ENCODE measurements around the gene PRCD. TPM values are rescaled to one million over a fixed set of nuclear protein-coding genes. Genes with fewer than 3 reads are reported as not detected.

Gene PRCD
- total RNA-seq, 2 experiments from 2014 or later = not detected

- Histone ChIP-seq H3K27me3 (ENCODE audit: control insufficient read depth in 1 of 2, insufficient read depth in 2 of 2, low read length in 2 of 2) (peaks cover 25 to 43% of the 10 kb centered on the region in 2 experiments), H3K9me3 (ENCODE audit: control insufficient read depth in 1 of 2, insufficient read depth in 1 of 2, low read length in 2 of 2) (peaks cover 0 to 13% of the 10 kb centered on the region in 2 experiments), H3K4me1 (ENCODE audit: insufficient read depth, low read length) (peaks cover 14% of the 10 kb centered on the region), H3K36me3 (ENCODE audit: insufficient read depth, low read length) (no peaks in the 10 kb centered on the region), H3K27ac (ENCODE audit: low read depth in 1 of 2, low read length in 2 of 2) (no peak within 1 kb of the TSS), H3K4me3 (ENCODE audit: low read length) (no peak within 1 kb of the TSS)
- peaks cover 6% of the 10 kb centered on the region for H3K4me1 Mint-ChIP-seq (ENCODE audit: low read depth)
- intact Hi-C loops (cut with DNase I, micrococcal nuclease) = no loop called here
- no peaks in the 10 kb centered on the region for H3K36me3 Mint-ChIP-seq (ENCODE audit: low read depth)
- ATAC-seq (ENCODE audit: poor library complexity) = peak; percentile 60
- H3K4me3 Mint-ChIP-seq = no peak within 1 kb of the TSS
- H3K27me3 Mint-ChIP-seq = peaks cover 57% of the 10 kb centered on the region
- no peak for TF ChIP-seq CTCF (IDR thresholded peaks at IDR 0.05)
- H3K9me3 Mint-ChIP-seq = no peaks in the 10 kb centered on the region
- CTCF ChIA-PET = interaction anchor here (1.2 kb wide), 1 partner anchor 15 kb away, joined by 3 read pairs; no protein-coding TSS in a partner anchor
- H3K27ac Mint-ChIP-seq = no peak within 1 kb of the TSS
- DNase-seq = peak in 1 of 14 experiments; percentile 44
- POLR2A ChIA-PET = no interaction called here
Measured at GRCh38 chr17:76537578-76538280, 2.1 kb upstream of the PRCD start, which contains the start of gene CYGB. Gene CYGB (minus strand): TSS chr17:76537709. CDS start chr17:76537542, 167 bp downstream.

- H3K4me1 Mint-ChIP-seq (ENCODE audit: low read depth) = peaks cover 6% of the 10 kb centered on the region
- peaks cover 59% of the 10 kb centered on the region for H3K27me3 Mint-ChIP-seq
- peaks cover 0 to 13% of the 10 kb centered on the region in 2 experiments for H3K9me3 ChIP-seq (ENCODE audit: control insufficient read depth in 1 of 2, insufficient read depth in 1 of 2, low read length in 2 of 2)
- no peaks in the 10 kb centered on the region for H3K9me3 Mint-ChIP-seq
- H3K4me1 ChIP-seq (ENCODE audit: insufficient read depth, low read length) = peaks cover 14% of the 10 kb centered on the region
- peaks cover 25 to 49% of the 10 kb centered on the region in 2 experiments for H3K27me3 ChIP-seq (ENCODE audit: control insufficient read depth in 1 of 2, insufficient read depth in 2 of 2, low read length in 2 of 2)
- no peak overlapping the region for H3K27ac Mint-ChIP-seq
- POLR2A ChIA-PET = no interaction called here
- no peak for DNase-seq
- no peak overlapping the region for H3K27ac ChIP-seq (ENCODE audit: low read depth in 1 of 2, low read length in 2 of 2)
- CTCF ChIA-PET = interaction anchor here (0.9 kb wide), 1 partner anchor 22 kb away, joined by 3 read pairs; no protein-coding TSS in a partner anchor
- H3K36me3 ChIP-seq (ENCODE audit: insufficient read depth, low read length) = no peaks in the 10 kb centered on the region
- intact Hi-C loops (cut with DNase I, micrococcal nuclease) = no loop called here
- H3K36me3 Mint-ChIP-seq (ENCODE audit: low read depth) = no peaks in the 10 kb centered on the region
- H3K4me3 ChIP-seq (ENCODE audit: low read length) = no peak overlapping the region
- ATAC-seq (ENCODE audit: poor library complexity) = no peak
- TF ChIP-seq CTCF (IDR thresholded peaks at IDR 0.05) = no peak
- peak overlapping the region; percentile 46 for H3K4me3 Mint-ChIP-seq
Measured at GRCh38 chr17:76538281-76538931, 1.4 kb upstream of the PRCD start.

GRCh38 chr17:76538941-76539570 is 788 bp upstream of the PRCD start:
- Histone ChIP-seq H3K36me3 (ENCODE audit: insufficient read depth, low read length) (no peaks in the 10 kb centered on the region), H3K27me3 (ENCODE audit: control insufficient read depth in 1 of 2, insufficient read depth in 2 of 2, low read length in 2 of 2) (peaks cover 25 to 50% of the 10 kb centered on the region in 2 experiments), H3K4me1 (ENCODE audit: insufficient read depth, low read length) (peaks cover 14% of the 10 kb centered on the region), H3K9me3 (ENCODE audit: control insufficient read depth in 1 of 2, insufficient read depth in 1 of 2, low read length in 2 of 2) (peaks cover 0 to 13% of the 10 kb centered on the region in 2 experiments), H3K27ac (ENCODE audit: low read depth in 1 of 2, low read length in 2 of 2) (no peak overlapping the region), H3K4me3 (ENCODE audit: low read length) (no peak overlapping the region)
- Mint-ChIP-seq H3K4me3 (peak overlapping the region; percentile 46), H3K27ac (no peak overlapping the region), H3K36me3 (ENCODE audit: low read depth) (no peaks in the 10 kb centered on the region), H3K4me1 (ENCODE audit: low read depth) (peaks cover 6% of the 10 kb centered on the region), H3K27me3 (peaks cover 63% of the 10 kb centered on the region), H3K9me3 (no peaks in the 10 kb centered on the region)
- TF ChIP-seq CTCF (IDR thresholded peaks at IDR 0.05) = no peak
- ChIA-PET POLR2A (no interaction called here), CTCF (interaction anchor here (0.9 to 1.8 kb wide), 2 partner anchors 16 to 21 kb away, joined by 3 to 5 read pairs; no protein-coding TSS in a partner anchor)
- intact Hi-C loops (cut with DNase I, micrococcal nuclease) = no loop called here
- ATAC-seq (ENCODE audit: poor library complexity) (no peak), DNase-seq (no peak)

Data from CD4-positive, alpha-beta T cell (primary cell).